GM13977 (cell line): ENCODE results near the gene PDCL3.

Source experiments
- DNase-seq: peaks from one replicate; pipeline ENCODE4 v3.0.0; 2012; ENCODE audit warnings: low spot score
- CTCF ChIP-seq: IDR thresholded peaks from 2 replicates; pipeline ENCODE4 v1.5.1; 2012; ENCODE audit warnings: mild to moderate bottlenecking, control low read depth; ENCODE audit not compliant: insufficient read depth; ENCODE audit errors: extremely low read depth, missing control alignments
- in situ Hi-C: fragments of 300-500 bp; cut with MboI; formaldehyde crosslinking; loops from one replicate; pipeline ENCODE4 v1.12.0; 2022; ENCODE audit warnings: low sequenced_read_pairs, low pct_unique_long_range_greater_than_20kb, mixed read lengths, inconsistent platforms; ENCODE audit not compliant: unreplicated experiment

PDCL3 gene

GRCh38 chr2:100562613-100563406, at the start of gene PDCL3:
Gene PDCL3, plus strand, starts transcription at chr2:100562993. Its CDS starts 75 bp downstream, at chr2:100563068.
- peak; percentile 6 for TF ChIP-seq CTCF
- in situ Hi-C loops: no loop called here
- peak; percentile 95 for DNase-seq

GRCh38 chr2:100513650-100514049, 49.1 kb upstream of the PDCL3 start:
- no peak for DNase-seq
- in situ Hi-C loops: no loop called here
- TF ChIP-seq CTCF: no peak

DNA sequence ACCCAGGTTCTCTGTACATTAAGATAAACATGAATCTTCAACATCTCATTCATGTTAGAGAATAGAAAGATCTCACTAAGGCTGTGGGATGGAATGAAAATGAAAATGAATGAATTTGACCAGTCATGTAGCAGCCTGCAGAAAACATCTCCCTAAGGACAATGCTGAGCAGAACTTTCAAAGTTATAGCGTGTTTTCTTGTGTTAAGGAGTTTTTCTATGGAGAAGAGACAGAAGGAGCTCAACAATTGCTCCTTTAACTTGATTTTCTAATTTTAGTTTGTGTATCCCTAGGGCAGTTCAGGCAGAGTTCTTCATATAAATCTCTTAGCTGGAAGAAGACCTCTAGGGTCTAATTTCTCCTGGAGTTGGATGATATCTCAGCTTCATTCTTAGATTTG, 45.2 kb upstream of the PDCL3 start:
- TF ChIP-seq CTCF: no peak
- in situ Hi-C loops: no loop called here
- no peak for DNase-seq

GRCh38 chr2:100518801-100519200, 44.0 kb upstream of the PDCL3 start:
- DNase-seq: no peak
- in situ Hi-C loops: no loop called here
- no peak for TF ChIP-seq CTCF

GRCh38 chr2:100520224-100520623, 42.6 kb upstream of the PDCL3 start:
- in situ Hi-C loops: no loop called here
- no peak for TF ChIP-seq CTCF
- DNase-seq: no peak

- in situ Hi-C loops: no loop called here
- no peak for TF ChIP-seq CTCF
- no peak for DNase-seq
Observed at GRCh38 chr2:100522430-100522829, 40.4 kb upstream of the PDCL3 start.
